ENCODE data around the gene IL1RL2. TPM values are rescaled to one million over a fixed set of nuclear protein-coding genes. Genes with fewer than 3 reads are reported as not detected.

Gene IL1RL2
- total and polyA plus RNA-seq, 2 donors from 2014 or later = 1.4 to 1.8 TPM

- Histone ChIP-seq H3K27ac (ENCODE audit: low read depth in 2 of 2, low read length in 2 of 2) (no peak overlapping the region), H3K9ac (ENCODE audit: low read length in 3 of 3) (no peak overlapping the region), H3K36me3 (ENCODE audit: control insufficient read depth in 2 of 3, insufficient read depth in 3 of 3, low read length in 3 of 3) (no peaks in the 10 kb centered on the region), H3K4me1 (ENCODE audit: control insufficient read depth in 2 of 3, insufficient read depth in 2 of 3, low read depth in 1 of 3, low read length in 3 of 3) (peaks cover 4 to 8% (median 8%) of the 10 kb centered on the region in 3 donors), H3K27me3 (ENCODE audit: control insufficient read depth, insufficient read depth, low read length) (no peaks in the 10 kb centered on the region), H3K9me3 (ENCODE audit: control insufficient read depth in 2 of 3, insufficient read depth in 1 of 3, low read length in 3 of 3) (peaks cover 0 to 7% (median 0%) of the 10 kb centered on the region in 3 donors), H3K4me3 (ENCODE audit: low read length in 3 of 3) (no peak overlapping the region)
- no peak for FAIRE-seq
- intact Hi-C loops (cut with DNase I) = no loop called here
- DNase-seq = no peak
- TF ChIP-seq CTCF (IDR thresholded peaks at IDR 0.05; ENCODE audit: borderline replicate concordance, extremely low read depth, insufficient read depth) = no peak
These were observed 47.0 kb upstream of the IL1RL2 start for GRCh38 chr2:102139851-102140250.

GRCh38 chr2:102140377-102140776 is 46.4 kb upstream of the IL1RL2 start:
- Histone ChIP-seq H3K9ac (ENCODE audit: low read length in 3 of 3) (no peak overlapping the region), H3K4me1 (ENCODE audit: control insufficient read depth in 2 of 3, insufficient read depth in 2 of 3, low read depth in 1 of 3, low read length in 3 of 3) (peaks cover 4 to 11% (median 8%) of the 10 kb centered on the region in 3 donors), H3K27ac (ENCODE audit: low read depth in 2 of 2, low read length in 2 of 2) (peak overlapping the region; percentile 94 to 95), H3K4me3 (ENCODE audit: low read length in 3 of 3) (no peak overlapping the region), H3K9me3 (ENCODE audit: control insufficient read depth in 2 of 3, insufficient read depth in 1 of 3, low read length in 3 of 3) (peaks cover 0 to 12% (median 0%) of the 10 kb centered on the region in 3 donors), H3K36me3 (ENCODE audit: control insufficient read depth in 2 of 3, insufficient read depth in 3 of 3, low read length in 3 of 3) (no peaks in the 10 kb centered on the region), H3K27me3 (ENCODE audit: control insufficient read depth, insufficient read depth, low read length) (no peaks in the 10 kb centered on the region)
- FAIRE-seq (no peak), DNase-seq (no peak)
- intact Hi-C loops (cut with DNase I) = no loop called here
- TF ChIP-seq CTCF (IDR thresholded peaks at IDR 0.05; ENCODE audit: borderline replicate concordance, extremely low read depth, insufficient read depth) = no peak

GRCh38 chr2:102141011-102141943 is 45.5 kb upstream of the IL1RL2 start:
- Histone ChIP-seq H3K27me3 (ENCODE audit: control insufficient read depth, insufficient read depth, low read length) (no peaks in the 10 kb centered on the region), H3K36me3 (ENCODE audit: control insufficient read depth in 2 of 3, insufficient read depth in 3 of 3, low read length in 3 of 3) (no peaks in the 10 kb centered on the region), H3K9ac (ENCODE audit: low read length in 3 of 3) (peak overlapping the region in 1 of 3 donors; percentile 95), H3K27ac (ENCODE audit: low read depth in 2 of 2, low read length in 2 of 2) (peak overlapping the region; percentile 94 to 95), H3K4me1 (ENCODE audit: control insufficient read depth in 2 of 3, insufficient read depth in 2 of 3, low read depth in 1 of 3, low read length in 3 of 3) (peaks cover 4 to 12% (median 8%) of the 10 kb centered on the region in 3 donors), H3K9me3 (ENCODE audit: control insufficient read depth in 2 of 3, insufficient read depth in 1 of 3, low read length in 3 of 3) (peaks cover 0 to 18% (median 0%) of the 10 kb centered on the region in 3 donors), H3K4me3 (ENCODE audit: low read length in 3 of 3) (peak overlapping the region in 2 of 3 donors; percentile 54 to 67)
- TF ChIP-seq CTCF (IDR thresholded peaks at IDR 0.05; ENCODE audit: borderline replicate concordance, extremely low read depth, insufficient read depth) = no peak
- FAIRE-seq (no peak), DNase-seq (peak in 4 of 5 donors; percentile 57 to 85 (median 69))
- intact Hi-C loops (cut with DNase I) = no loop called here

Measured in kidney (tissue), 14 donors.